Fibroblast of pulmonary artery (primary cell): ENCODE data around the gene FBXO42.
A peak's percentile ranks its signal among the peaks of the same experiment; 100 is the strongest.
"Not testable (repeated sequence)": the region's sequence is repeated elsewhere in the genome, so short reads cannot be mapped to it uniquely, and the experiment has no call there.

Source experiments
- DNase-seq: peaks from one replicate; pipeline ENCODE4 v3.0.0-alpha.2; 2010; ENCODE audit warnings: low read depth
- H3K4me3 ChIP-seq: replicated peaks from 2 replicates; pipeline ENCODE4 v1.5.1; 2011; ENCODE audit warnings: low read depth, mild to moderate bottlenecking, control low read depth, low read length, moderate library complexity
- CTCF ChIP-seq: IDR thresholded peaks from 2 replicates; pipeline ENCODE4 v1.5.1; 2011; ENCODE audit warnings: mild to moderate bottlenecking, control low read depth, low read length, inconsistent platforms; ENCODE audit errors: missing control alignments

The FBXO42 gene

GRCh38 chr1:16372535-16373285 lies 20.4 kb upstream of the FBXO42 start:
- no peak for DNase-seq
- H3K4me3 ChIP-seq = no peak overlapping the region
- TF ChIP-seq CTCF = no peak

- H3K4me3 ChIP-seq = no peak overlapping the region
- peak; percentile 88 for DNase-seq
- no peak for TF ChIP-seq CTCF
Measured at GRCh38 chr1:16371725-16372124, 19.4 kb upstream of the FBXO42 start.

- TF ChIP-seq CTCF = no peak
- DNase-seq = no peak
Measured at GRCh38 chr1:16369821-16370220, 17.5 kb upstream of the FBXO42 start.

GRCh38 chr1:16367968-16368890 lies 15.9 kb upstream of the FBXO42 start:
- peak overlapping the region; percentile 94 for H3K4me3 ChIP-seq
- TF ChIP-seq CTCF = no peak
- peak; percentile 33 for DNase-seq

More at GRCh38 chr1:16369821-16370220, 17.5 kb upstream of the FBXO42 start:
- no peak overlapping the region for H3K4me3 ChIP-seq

GRCh38 chr1:16367258-16367967 lies 15.1 kb upstream of the FBXO42 start:
- DNase-seq = peak; percentile 87
- no peak for TF ChIP-seq CTCF
- H3K4me3 ChIP-seq = peak overlapping the region; percentile 94

- H3K4me3 ChIP-seq = peak within 1 kb of the TSS; percentile 94
- TF ChIP-seq CTCF = no peak
- peak; percentile 100 for DNase-seq
Measured at GRCh38 chr1:16366722-16367257, 14.5 kb upstream of the FBXO42 start, which contains the start of gene SZRD1. SZRD1 (plus strand) TSS chr1:16367242; CDS start chr1:16367258, 16 bp downstream.

- H3K4me3 ChIP-seq = not testable (repeated sequence)
- DNase-seq = peak; percentile 91
Measured at GRCh38 chr1:16365146-16365498, 12.8 kb upstream of the FBXO42 start.
